ENCODE measurements around the gene TSPOAP1. TPM values are rescaled to one million over a fixed set of nuclear protein-coding genes. Genes with fewer than 3 reads are reported as not detected.

Gene TSPOAP1
- polyA plus RNA-seq, 6 donors from 2014 or later = 0.03 to 0.58 (median 0.38) TPM; not detected in 2

DNA sequence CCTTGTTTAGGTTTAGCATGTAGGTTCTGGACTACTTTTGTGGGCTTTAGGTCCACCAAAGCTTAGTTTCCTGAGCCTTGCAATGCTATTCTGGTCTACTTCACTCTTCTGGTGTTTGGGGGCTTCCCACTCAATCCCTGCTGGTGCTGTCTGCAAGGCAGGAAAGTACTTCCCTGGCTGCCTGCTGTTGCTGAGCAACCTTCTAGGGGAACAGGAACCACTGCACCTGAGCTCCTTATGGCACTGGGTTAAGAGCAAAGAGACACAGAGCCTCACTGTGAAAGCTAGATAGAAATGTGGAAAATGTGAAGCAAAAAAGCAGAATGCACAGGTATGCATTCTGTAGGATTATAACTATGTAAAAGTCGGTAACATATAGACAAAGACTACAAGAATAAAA lies 64.8 kb downstream of the TSPOAP1 start:
- Mint-ChIP-seq H3K27ac (no peak overlapping the region), H3K4me3 (no peak overlapping the region), H3K36me3 (peaks cover 0 to 7% of the 10 kb centered on the region in 2 donors), H3K27me3 (peaks cover 57 to 66% (median 58%) of the 10 kb centered on the region in 3 donors), H3K4me1 (no peaks in the 10 kb centered on the region), H3K9me3 (no peaks in the 10 kb centered on the region)
- DNase-seq = no peak
- no peak for ATAC-seq (ENCODE audit: low read depth in 2 of 2)

DNA sequence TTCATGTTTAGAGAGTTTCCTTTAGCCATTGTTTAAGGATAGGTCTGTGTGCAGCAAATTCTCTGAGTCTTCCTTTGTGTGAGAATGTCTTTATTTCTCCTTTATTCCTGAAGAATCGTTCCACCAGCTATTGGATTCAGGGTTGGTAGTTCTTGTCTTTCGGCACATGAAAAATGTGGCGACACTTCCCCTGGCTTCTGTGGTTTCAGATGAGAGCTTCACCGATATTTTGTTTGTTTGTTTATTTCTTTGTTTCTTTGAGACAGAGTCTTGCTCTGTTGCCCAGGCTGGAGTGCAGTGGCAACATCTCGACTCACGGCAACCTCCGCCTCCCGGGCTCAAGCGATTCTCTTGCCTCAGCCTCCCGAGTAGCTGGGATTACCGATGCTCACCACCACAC lies 66.4 kb downstream of the TSPOAP1 start:
- Mint-ChIP-seq H3K27me3 (peaks cover 61 to 66% (median 63%) of the 10 kb centered on the region in 3 donors), H3K4me1 (no peaks in the 10 kb centered on the region), H3K36me3 (peaks cover 0 to 7% of the 10 kb centered on the region in 2 donors), H3K4me3 (no peak overlapping the region), H3K9me3 (no peaks in the 10 kb centered on the region), H3K27ac (no peak overlapping the region)
- DNase-seq (no peak), ATAC-seq (ENCODE audit: low read depth in 2 of 2) (no peak)

DNA sequence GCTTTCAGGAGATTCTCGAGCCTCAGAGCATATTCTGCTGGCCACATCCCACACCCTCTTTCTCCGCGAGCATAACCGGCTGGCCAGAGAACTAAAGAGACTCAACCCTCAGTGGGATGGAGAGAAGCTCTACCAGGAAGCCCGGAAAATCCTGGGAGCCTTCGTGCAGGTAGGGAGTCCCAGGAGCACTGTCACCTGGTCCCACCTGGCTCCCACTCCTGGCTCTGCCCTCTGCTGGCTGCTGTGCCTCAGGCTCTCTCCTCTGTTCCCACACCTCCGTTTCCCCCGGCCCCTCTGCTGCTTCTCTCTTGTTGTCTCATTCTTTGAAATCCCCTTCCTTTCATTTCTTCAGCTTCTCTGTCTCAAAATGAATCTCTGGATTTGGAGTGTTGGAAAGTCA lies 73.8 kb downstream of the TSPOAP1 start:
- DNase-seq (no peak), ATAC-seq (ENCODE audit: low read depth in 2 of 2) (no peak)
- Mint-ChIP-seq H3K27me3 (peaks cover 12 to 28% (median 16%) of the 10 kb centered on the region in 3 donors), H3K27ac (no peak overlapping the region), H3K36me3 (no peaks in the 10 kb centered on the region), H3K4me3 (no peak overlapping the region), H3K9me3 (no peaks in the 10 kb centered on the region), H3K4me1 (peaks cover 0 to 6% (median 5%) of the 10 kb centered on the region in 3 donors)

DNA sequence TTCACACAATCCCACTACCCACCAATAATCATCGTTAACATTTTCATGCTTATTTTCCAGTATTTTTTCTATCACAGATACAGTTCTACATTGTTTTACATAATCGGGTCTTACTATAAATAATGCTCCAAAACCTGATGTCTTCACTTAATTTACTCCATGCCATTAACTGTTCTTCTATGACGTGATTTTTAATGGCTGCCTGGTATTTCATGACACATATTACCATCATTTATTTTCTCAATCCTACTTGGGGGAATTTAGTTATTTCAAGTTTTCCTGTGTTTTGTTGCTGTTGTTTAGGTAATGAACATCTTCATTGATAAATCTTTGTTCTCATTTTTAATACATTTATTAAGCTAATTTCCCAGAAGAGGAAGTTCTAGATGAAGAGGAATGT lies 75.5 kb downstream of the TSPOAP1 start:
- Mint-ChIP-seq H3K27me3 (peaks cover 16 to 27% (median 21%) of the 10 kb centered on the region in 3 donors), H3K27ac (no peak overlapping the region)

DNA sequence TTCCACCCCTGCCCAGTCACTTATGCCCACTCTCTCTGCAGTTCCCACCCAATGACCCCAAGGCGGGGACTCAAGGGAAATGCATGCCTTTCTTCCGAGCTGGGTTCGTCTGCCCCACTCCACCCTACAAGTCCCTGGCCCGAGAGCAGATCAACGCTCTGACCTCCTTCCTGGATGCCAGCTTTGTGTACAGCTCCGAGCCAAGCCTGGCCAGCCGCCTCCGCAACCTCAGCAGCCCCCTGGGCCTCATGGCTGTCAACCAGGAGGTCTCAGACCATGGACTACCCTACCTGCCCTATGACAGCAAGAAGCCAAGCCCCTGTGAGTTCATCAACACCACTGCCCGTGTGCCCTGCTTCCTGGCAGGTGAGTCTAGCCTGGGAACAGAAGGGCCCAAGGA lies 76.5 kb downstream of the TSPOAP1 start:
- Mint-ChIP-seq H3K9me3 (no peaks in the 10 kb centered on the region), H3K36me3 (no peaks in the 10 kb centered on the region), H3K4me1 (peaks cover 10 to 16% (median 13%) of the 10 kb centered on the region in 3 donors), H3K27ac (peak overlapping the region in 1 of 6 donors; percentile 15), H3K4me3 (peak overlapping the region in 1 of 8 donors; percentile 24), H3K27me3 (peaks cover 16 to 27% (median 17%) of the 10 kb centered on the region in 3 donors)
- ATAC-seq (ENCODE audit: low read depth in 2 of 2) = no peak
- no peak for DNase-seq

More for the DNA sequence above, 75.5 kb downstream of the TSPOAP1 start:
- no peak for ATAC-seq (ENCODE audit: low read depth in 2 of 2)
- no peak overlapping the region for H3K4me3 Mint-ChIP-seq
- peaks cover 5 to 16% (median 9%) of the 10 kb centered on the region in 3 donors for H3K4me1 Mint-ChIP-seq
- no peak for DNase-seq
- no peaks in the 10 kb centered on the region for H3K9me3 Mint-ChIP-seq
- no peaks in the 10 kb centered on the region for H3K36me3 Mint-ChIP-seq

Other genes with a start within 250 kb of the TSPOAP1 start
- 1 to 10 TPM in 1 of 6 donors, under 1 TPM in 5; 0.26 to 1.2 (median 0.82) TPM for gene DYNLL2, start 245.4 kb downstream of the TSPOAP1 start, polyA plus RNA-seq (ENCODE audit: low read depth in 6 of 6)
- under 1 TPM in 1 of 6 donors, not detected in 5; 0.07 TPM for gene OR4D1, start 180.4 kb downstream of the TSPOAP1 start, polyA plus RNA-seq (ENCODE audit: low read depth in 6 of 6)
- not detected for gene OR4D2, start 161.8 kb downstream of the TSPOAP1 start, polyA plus RNA-seq (ENCODE audit: low read depth in 6 of 6)
- gene EPX, start 136.1 kb downstream of the TSPOAP1 start, polyA plus RNA-seq (ENCODE audit: low read depth in 6 of 6) = not detected
- 1 to 10 TPM; 2.1 to 7.0 (median 3.7) TPM for gene MKS1, start 109.5 kb downstream of the TSPOAP1 start, polyA plus RNA-seq (ENCODE audit: low read depth in 6 of 6)
- not detected for gene LPO, start 90.2 kb downstream of the TSPOAP1 start, polyA plus RNA-seq (ENCODE audit: low read depth in 6 of 6)
- under 1 TPM in 2 of 6 donors, not detected in 4; 0.12 to 0.29 TPM for gene MPO, start 47.9 kb downstream of the TSPOAP1 start, polyA plus RNA-seq (ENCODE audit: low read depth in 6 of 6)
- 100 to 1,000 TPM in 4 of 6 donors, 10 to 100 TPM in 2; 77.4 to 128 (median 110) TPM for gene SUPT4H1, start 23.4 kb upstream of the TSPOAP1 start, polyA plus RNA-seq (ENCODE audit: low read depth in 6 of 6)
- 1 to 10 TPM in 1 of 6 donors, under 1 TPM in 5; 0.28 to 1.2 (median 0.56) TPM for gene RNF43, start 88.7 kb upstream of the TSPOAP1 start, polyA plus RNA-seq (ENCODE audit: low read depth in 6 of 6)
- gene HSF5, start 159.6 kb upstream of the TSPOAP1 start, polyA plus RNA-seq (ENCODE audit: low read depth in 6 of 6) = 1 to 10 TPM; 1.3 to 4.6 (median 3.1) TPM
- gene MTMR4, start 185.8 kb upstream of the TSPOAP1 start, polyA plus RNA-seq (ENCODE audit: low read depth in 6 of 6) = 10 to 100 TPM; 12.9 to 35.7 (median 30.4) TPM

Data from naive B cell (primary cell).